ENCODE measurements around the gene CARD10.

The CARD10 gene, protein sequence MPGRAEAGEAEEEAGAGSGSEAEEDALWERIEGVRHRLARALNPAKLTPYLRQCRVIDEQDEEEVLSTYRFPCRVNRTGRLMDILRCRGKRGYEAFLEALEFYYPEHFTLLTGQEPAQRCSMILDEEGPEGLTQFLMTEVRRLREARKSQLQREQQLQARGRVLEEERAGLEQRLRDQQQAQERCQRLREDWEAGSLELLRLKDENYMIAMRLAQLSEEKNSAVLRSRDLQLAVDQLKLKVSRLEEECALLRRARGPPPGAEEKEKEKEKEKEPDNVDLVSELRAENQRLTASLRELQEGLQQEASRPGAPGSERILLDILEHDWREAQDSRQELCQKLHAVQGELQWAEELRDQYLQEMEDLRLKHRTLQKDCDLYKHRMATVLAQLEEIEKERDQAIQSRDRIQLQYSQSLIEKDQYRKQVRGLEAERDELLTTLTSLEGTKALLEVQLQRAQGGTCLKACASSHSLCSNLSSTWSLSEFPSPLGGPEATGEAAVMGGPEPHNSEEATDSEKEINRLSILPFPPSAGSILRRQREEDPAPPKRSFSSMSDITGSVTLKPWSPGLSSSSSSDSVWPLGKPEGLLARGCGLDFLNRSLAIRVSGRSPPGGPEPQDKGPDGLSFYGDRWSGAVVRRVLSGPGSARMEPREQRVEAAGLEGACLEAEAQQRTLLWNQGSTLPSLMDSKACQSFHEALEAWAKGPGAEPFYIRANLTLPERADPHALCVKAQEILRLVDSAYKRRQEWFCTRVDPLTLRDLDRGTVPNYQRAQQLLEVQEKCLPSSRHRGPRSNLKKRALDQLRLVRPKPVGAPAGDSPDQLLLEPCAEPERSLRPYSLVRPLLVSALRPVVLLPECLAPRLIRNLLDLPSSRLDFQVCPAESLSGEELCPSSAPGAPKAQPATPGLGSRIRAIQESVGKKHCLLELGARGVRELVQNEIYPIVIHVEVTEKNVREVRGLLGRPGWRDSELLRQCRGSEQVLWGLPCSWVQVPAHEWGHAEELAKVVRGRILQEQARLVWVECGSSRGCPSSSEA

GRCh38 chr22:37519268-37520195 lies at the start of gene CARD10:
TSS of gene CARD10 (minus strand) at chr22:37519415. CDS start at chr22:37519200, 215 bp downstream.
- no peak for DNase-seq (ENCODE audit: low spot score)
- Histone ChIP-seq H3K4me3 (peak within 1 kb of the TSS; percentile 76), H3K27ac (peak within 1 kb of the TSS in 1 of 2 donors; percentile 52)
- TF ChIP-seq, protein P1, sequence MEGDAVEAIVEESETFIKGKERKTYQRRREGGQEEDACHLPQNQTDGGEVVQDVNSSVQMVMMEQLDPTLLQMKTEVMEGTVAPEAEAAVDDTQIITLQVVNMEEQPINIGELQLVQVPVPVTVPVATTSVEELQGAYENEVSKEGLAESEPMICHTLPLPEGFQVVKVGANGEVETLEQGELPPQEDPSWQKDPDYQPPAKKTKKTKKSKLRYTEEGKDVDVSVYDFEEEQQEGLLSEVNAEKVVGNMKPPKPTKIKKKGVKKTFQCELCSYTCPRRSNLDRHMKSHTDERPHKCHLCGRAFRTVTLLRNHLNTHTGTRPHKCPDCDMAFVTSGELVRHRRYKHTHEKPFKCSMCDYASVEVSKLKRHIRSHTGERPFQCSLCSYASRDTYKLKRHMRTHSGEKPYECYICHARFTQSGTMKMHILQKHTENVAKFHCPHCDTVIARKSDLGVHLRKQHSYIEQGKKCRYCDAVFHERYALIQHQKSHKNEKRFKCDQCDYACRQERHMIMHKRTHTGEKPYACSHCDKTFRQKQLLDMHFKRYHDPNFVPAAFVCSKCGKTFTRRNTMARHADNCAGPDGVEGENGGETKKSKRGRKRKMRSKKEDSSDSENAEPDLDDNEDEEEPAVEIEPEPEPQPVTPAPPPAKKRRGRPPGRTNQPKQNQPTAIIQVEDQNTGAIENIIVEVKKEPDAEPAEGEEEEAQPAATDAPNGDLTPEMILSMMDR (IDR thresholded peaks at IDR 0.05): no peak

GRCh38 chr22:37568448-37569008 lies 49.3 kb upstream of the CARD10 start:
- H3K27ac ChIP-seq: peak overlapping the region in 1 of 2 donors; percentile 19
- no peak for DNase-seq (ENCODE audit: low spot score)

DNA sequence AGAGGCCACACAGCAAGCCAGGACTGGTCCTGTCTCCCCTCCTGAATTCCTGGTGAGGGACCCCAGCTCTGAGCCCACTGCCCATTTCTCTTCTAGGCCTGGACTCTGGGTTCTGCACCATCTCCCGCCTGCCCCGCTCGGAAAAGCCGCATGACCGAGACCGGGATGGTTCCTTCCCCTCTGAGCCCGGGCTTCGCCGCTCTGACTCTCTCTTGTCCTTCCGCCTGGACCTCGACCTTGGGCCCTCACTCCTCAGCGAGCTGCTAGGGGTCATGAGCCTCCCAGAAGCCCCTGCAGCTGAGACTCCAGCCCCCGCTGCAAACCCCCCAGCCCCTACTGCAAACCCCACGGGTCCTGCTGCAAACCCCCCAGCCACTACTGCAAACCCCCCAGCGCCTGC lies 48.8 kb upstream of the CARD10 start:
- Histone ChIP-seq H3K27ac (peak overlapping the region in 1 of 2 donors; percentile 85), H3K4me3 (no peak overlapping the region)
- DNase-seq (ENCODE audit: low spot score): no peak
- TF ChIP-seq, protein P1 (IDR thresholded peaks at IDR 0.05): no peak

More at GRCh38 chr22:37568448-37569008, 49.3 kb upstream of the CARD10 start:
- TF ChIP-seq, protein P1 (IDR thresholded peaks at IDR 0.05): no peak
- H3K4me3 ChIP-seq: no peak overlapping the region

DNA sequence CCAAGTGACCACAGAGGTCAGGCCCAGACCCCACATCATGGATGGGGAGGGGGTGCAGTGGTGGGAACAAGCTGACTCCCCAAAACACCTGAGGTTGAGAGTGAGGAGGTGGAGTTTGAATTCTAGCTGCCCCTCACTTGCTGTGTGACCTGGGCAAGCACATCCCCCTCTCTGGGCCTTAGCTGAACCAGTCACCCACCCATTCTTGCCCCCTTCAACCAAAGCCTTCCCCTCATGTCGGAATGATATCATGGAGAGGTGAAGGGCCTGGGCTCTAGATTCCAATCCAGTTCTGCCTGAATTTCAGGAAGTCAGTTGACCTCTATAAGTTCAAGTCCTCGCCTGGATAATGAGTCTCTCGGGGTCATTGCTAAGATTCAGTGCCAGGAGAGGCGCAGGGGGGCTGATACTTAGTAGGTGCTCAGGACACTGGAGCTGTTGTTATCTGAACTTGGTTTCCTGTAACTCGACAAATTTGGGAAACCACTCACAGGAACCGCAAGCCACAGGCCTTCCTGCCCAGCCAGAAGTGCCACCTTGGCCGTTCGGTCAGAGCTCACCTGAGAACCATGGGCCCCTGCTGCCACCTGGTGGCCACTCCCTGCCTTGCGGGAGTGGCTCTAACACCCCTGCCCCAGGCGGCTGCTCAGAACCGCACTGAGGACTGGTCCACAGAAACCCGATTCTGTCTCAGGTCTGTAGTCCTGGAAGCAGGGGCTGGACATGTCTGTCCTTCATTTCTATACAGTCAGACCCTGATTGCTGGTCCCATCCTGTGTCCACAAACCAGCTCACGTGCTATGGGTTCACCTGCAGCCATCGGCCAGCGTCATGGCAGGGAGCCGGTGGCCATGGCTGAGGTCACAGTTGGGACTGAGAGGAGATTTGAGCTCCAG lies 47.9 kb upstream of the CARD10 start:
- TF ChIP-seq, protein P1 (IDR thresholded peaks at IDR 0.05): peak; percentile 88
- DNase-seq (ENCODE audit: low spot score): no peak
- H3K27ac ChIP-seq: peak overlapping the region; percentile 65 to 85
- H3K4me3 ChIP-seq: peak overlapping the region; percentile 33

DNA sequence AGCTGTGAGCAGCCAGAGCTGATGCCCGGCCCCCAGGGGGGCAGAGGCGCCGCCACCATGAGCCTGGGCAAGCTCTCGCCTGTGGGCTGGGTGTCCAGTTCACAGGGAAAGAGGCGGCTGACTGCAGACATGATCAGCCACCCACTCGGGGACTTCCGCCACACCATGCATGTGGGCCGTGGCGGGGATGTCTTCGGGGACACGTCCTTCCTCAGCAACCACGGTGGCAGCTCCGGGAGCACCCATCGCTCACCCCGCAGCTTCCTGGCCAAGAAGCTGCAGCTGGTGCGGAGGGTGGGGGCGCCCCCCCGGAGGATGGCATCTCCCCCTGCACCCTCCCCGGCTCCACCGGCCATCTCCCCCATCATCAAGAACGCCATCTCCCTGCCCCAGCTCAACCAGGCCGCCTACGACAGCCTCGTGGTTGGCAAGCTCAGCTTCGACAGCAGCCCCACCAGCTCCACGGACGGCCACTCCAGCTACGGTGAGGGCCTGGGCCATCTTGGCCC lies 47.2 kb upstream of the CARD10 start:
- H3K4me3 ChIP-seq: peak overlapping the region; percentile 33
- DNase-seq (ENCODE audit: low spot score): no peak
- TF ChIP-seq, protein P1 (IDR thresholded peaks at IDR 0.05): no peak
- peak overlapping the region; percentile 65 to 85 for H3K27ac ChIP-seq

Data from coronary artery (tissue), 2 donors.